NB4 (cell line): ENCODE measurements around the gene TMED9.

Experiments used
- MYC ChIP-seq: IDR thresholded peaks from 2 replicates; pipeline ENCODE4 v1.6.1; 2011; ENCODE audit warnings: low read depth, low read length
- POLR2A ChIP-seq: IDR thresholded peaks from 2 replicates; pipeline ENCODE4 v1.6.1; 2011; ENCODE audit warnings: mild to moderate bottlenecking; ENCODE audit not compliant: insufficient read length; ENCODE audit errors: extremely low read depth
- TF ChIP-seq, protein P1 (sequence below): IDR thresholded peaks from one replicate; pipeline ENCODE4 v1.5.1; 2012; ENCODE audit warnings: low read depth, low read length
- TF ChIP-seq, protein P2 (sequence below): IDR thresholded peaks from 2 replicates; pipeline ENCODE4 v1.6.1; 2011; ENCODE audit warnings: low read depth, low read length

DNA sequence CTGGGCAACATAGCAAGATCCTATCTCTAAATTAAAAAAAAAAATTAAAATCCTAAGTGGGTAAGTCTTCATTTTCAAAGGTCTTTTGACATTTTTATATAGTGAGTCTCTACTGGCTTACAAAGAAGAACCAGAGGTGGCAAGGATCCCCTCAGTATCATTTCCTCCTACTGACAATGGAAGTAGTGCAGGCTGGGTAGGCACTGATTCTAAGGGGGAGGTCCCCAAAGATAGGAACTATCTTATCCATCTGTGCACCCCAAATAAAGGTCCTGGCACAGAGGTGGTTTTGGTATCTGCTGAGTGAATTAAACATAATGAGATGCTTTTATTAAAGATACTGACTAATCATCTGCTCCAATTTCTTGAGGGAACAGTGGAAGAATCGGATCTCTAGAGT lies 41.9 kb upstream of the TMED9 start:
- TF ChIP-seq, protein P1, sequence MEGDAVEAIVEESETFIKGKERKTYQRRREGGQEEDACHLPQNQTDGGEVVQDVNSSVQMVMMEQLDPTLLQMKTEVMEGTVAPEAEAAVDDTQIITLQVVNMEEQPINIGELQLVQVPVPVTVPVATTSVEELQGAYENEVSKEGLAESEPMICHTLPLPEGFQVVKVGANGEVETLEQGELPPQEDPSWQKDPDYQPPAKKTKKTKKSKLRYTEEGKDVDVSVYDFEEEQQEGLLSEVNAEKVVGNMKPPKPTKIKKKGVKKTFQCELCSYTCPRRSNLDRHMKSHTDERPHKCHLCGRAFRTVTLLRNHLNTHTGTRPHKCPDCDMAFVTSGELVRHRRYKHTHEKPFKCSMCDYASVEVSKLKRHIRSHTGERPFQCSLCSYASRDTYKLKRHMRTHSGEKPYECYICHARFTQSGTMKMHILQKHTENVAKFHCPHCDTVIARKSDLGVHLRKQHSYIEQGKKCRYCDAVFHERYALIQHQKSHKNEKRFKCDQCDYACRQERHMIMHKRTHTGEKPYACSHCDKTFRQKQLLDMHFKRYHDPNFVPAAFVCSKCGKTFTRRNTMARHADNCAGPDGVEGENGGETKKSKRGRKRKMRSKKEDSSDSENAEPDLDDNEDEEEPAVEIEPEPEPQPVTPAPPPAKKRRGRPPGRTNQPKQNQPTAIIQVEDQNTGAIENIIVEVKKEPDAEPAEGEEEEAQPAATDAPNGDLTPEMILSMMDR: no peak
- TF ChIP-seq, protein P2, sequence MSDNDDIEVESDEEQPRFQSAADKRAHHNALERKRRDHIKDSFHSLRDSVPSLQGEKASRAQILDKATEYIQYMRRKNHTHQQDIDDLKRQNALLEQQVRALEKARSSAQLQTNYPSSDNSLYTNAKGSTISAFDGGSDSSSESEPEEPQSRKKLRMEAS: no peak
- no peak for TF ChIP-seq POLR2A
- TF ChIP-seq MYC: no peak
